HCT116 (cell line): ENCODE data around the gene LMNTD1. TPM values are rescaled to one million over a fixed set of nuclear protein-coding genes. Genes with fewer than 3 reads are reported as not detected.

Experiments used
- ATAC-seq: fragments of 200-7000 bp; cut with Tn5 transposase; 2 replicates; pipeline ENCODE4 v1.9.1; 2020; ENCODE audit warnings: mild to moderate bottlenecking, moderate library complexity
- BruUV-seq: library from RNA; stranded (reverse); fragments of 400-500 nt; replicated peaks from 2 replicates; lab custom pipeline; 2021; lab: Mats Ljungman, UMichigan
- CTCF ChIA-PET: fragments of 300-600 bp; sonication (Branson Sonifier 250); formaldehyde crosslinking; loops from one replicate; lab custom pipeline; 2021; ENCODE audit warnings: antibody characterized with exemption; lab: Charles Lee
- POLR2A ChIA-PET: fragments of 300-600, 350-600 bp; sonication (Branson Sonifier 250); formaldehyde crosslinking; loops from one replicate; lab custom pipeline; 2021; ENCODE audit warnings: antibody characterized with exemption; lab: Charles Lee
- RAD21 ChIA-PET, 2 experiments: fragments of 300-600 bp; sonication (Branson Sonifier 250); formaldehyde crosslinking; loops; one replicate each; lab custom pipeline; 2023; ENCODE audit warnings: low total read pairs in 2 of 2; ENCODE audit not compliant: uncharacterized antibody in 2 of 2, unreplicated experiment in 2 of 2, low non-redundant PET in 1 of 2; lab: Charles Lee
- DNase-seq: peaks from one replicate; pipeline ENCODE4 v3.0.0-alpha.2; 2010; ENCODE audit warnings: low read depth, low spot score
- H2AFZ ChIP-seq: fragments of 200-600 bp; shearing (Covaris generic), sonication (generic); 2 replicates; pipeline ENCODE4 v1.6.1; 2017; ENCODE audit warnings: low read depth, mixed run types, mixed read lengths, antibody characterized with exemption, low read length; ENCODE audit not compliant: poor library complexity, severe bottlenecking
- H3K27ac ChIP-seq: 2 replicates; pipeline ENCODE4 v1.5.1; 2012; ENCODE audit warnings: low read depth, low read length
- H3K27me3 ChIP-seq: fragments of 200-600 bp; sonication (generic); 2 replicates; pipeline ENCODE4 v1.6.1; 2016; ENCODE audit warnings: mixed run types, low read length, mixed read lengths; ENCODE audit not compliant: insufficient read depth
- H3K36me3 ChIP-seq, 2 experiments: fragments of 200-500 bp in 1 of 2; fragments of 200-600 bp in 1 of 2; sonication (Bioruptor generic) in 1 of 2; sonication (generic) in 1 of 2; 2 replicates each; pipeline versions ENCODE4 v1.5.1 to v1.6.1; 2014 to 2016; ENCODE audit warnings: low read length in 2 of 2, inconsistent platforms in 1 of 2, mixed read lengths in 1 of 2, mixed run types in 1 of 2; ENCODE audit not compliant: insufficient read depth in 2 of 2, control insufficient read depth in 1 of 2
- H3K4me1 ChIP-seq, 2 experiments: fragments of 200-600 bp in 1 of 2; sonication (generic) in 1 of 2; 2 replicates each; pipeline versions ENCODE4 v1.5.1 to v1.6.1; 2012 to 2017; ENCODE audit warnings: low read length in 2 of 2, inconsistent platforms in 1 of 2, mild to moderate bottlenecking in 1 of 2, mixed read lengths in 1 of 2, mixed run types in 1 of 2, moderate library complexity in 1 of 2; ENCODE audit not compliant: insufficient read depth in 2 of 2, control insufficient read depth in 1 of 2
- H3K4me2 ChIP-seq: fragments of 200-600 bp; sonication (generic); 2 replicates; pipeline ENCODE4 v1.6.1; 2017; ENCODE audit warnings: mixed run types, low read length, mixed read lengths
- H3K4me3 ChIP-seq, 2 experiments: fragments of 200-600 bp in 1 of 2; sonication (generic) in 1 of 2; replicated peaks in 1 of 2; 2 replicates each; pipeline ENCODE4 v1.5.1; 2011 to 2016; ENCODE audit warnings: low read length in 2 of 2, control low read depth in 1 of 2, low read depth in 1 of 2, mild to moderate bottlenecking in 1 of 2, mixed read lengths in 1 of 2, mixed run types in 1 of 2
- H3K79me2 ChIP-seq: fragments of 200-600 bp; sonication (generic); 2 replicates; pipeline ENCODE4 v1.6.1; 2017; ENCODE audit warnings: mild to moderate bottlenecking, mixed run types, low read length, moderate library complexity, mixed read lengths; ENCODE audit not compliant: insufficient read depth
- H3K9ac ChIP-seq: fragments of 200-600 bp; sonication (generic); 2 replicates; pipeline ENCODE4 v1.6.1; 2016; ENCODE audit warnings: low read length, mixed read lengths
- H3K9me2 ChIP-seq: fragments of 200-600 bp; sonication (generic), shearing (Covaris generic); 2 replicates; pipeline ENCODE4 v1.6.1; 2017; ENCODE audit warnings: mixed run types, mild to moderate bottlenecking, moderate library complexity; ENCODE audit not compliant: insufficient read depth
- H3K9me3 ChIP-seq, 2 experiments: fragments of 200-500 bp in 1 of 2; fragments of 200-600 bp in 1 of 2; sonication (Bioruptor generic) in 1 of 2; sonication (generic) in 1 of 2; 2 replicates each; pipeline ENCODE4 v1.6.1; 2014 to 2017; ENCODE audit warnings: low read length in 2 of 2, mixed read lengths in 2 of 2, inconsistent platforms in 1 of 2, low read depth in 1 of 2, mild to moderate bottlenecking in 1 of 2, mixed run types in 1 of 2, moderate library complexity in 1 of 2; ENCODE audit not compliant: control insufficient read depth in 1 of 2, insufficient read depth in 1 of 2
- H4K20me1 ChIP-seq: fragments of 200-600 bp; sonication (generic), shearing (Covaris generic); 2 replicates; pipeline ENCODE4 v1.6.1; 2017; ENCODE audit warnings: mixed run types, mild to moderate bottlenecking, moderate library complexity; ENCODE audit not compliant: insufficient read depth
- CBX3 ChIP-seq: IDR thresholded peaks from 2 replicates; pipeline ENCODE4 v1.6.1; 2012; ENCODE audit warnings: low read depth
- CEBPB ChIP-seq: IDR thresholded peaks from 2 replicates; pipeline ENCODE4 v1.6.1; 2012; ENCODE audit warnings: low read depth
- EGR1 ChIP-seq: IDR thresholded peaks from 2 replicates; pipeline ENCODE4 v1.6.1; 2012; ENCODE audit warnings: low read depth
- ELF1 ChIP-seq: IDR thresholded peaks from 2 replicates; pipeline ENCODE4 v1.6.1; 2012; ENCODE audit warnings: low read depth, borderline replicate concordance
- FOSL1 ChIP-seq: IDR thresholded peaks from 2 replicates; pipeline ENCODE4 v1.6.1; 2012; ENCODE audit warnings: low read depth
- JUND ChIP-seq: IDR thresholded peaks from 2 replicates; pipeline ENCODE4 v1.6.1; 2012
- MAX ChIP-seq: IDR thresholded peaks from 2 replicates; pipeline ENCODE4 v1.6.1; 2012
- POLR2A ChIP-seq: IDR thresholded peaks from 2 replicates; pipeline ENCODE4 v1.7.0; 2011; ENCODE audit warnings: borderline replicate concordance; ENCODE audit not compliant: insufficient read depth, insufficient read length; ENCODE audit errors: extremely low read depth
- POLR2AphosphoS5 ChIP-seq: IDR thresholded peaks from 2 replicates; pipeline ENCODE4 v1.6.1; 2011; ENCODE audit warnings: mild to moderate bottlenecking, low read depth, low read length, moderate library complexity
- RAD21 ChIP-seq: IDR thresholded peaks from 2 replicates; pipeline ENCODE4 v1.6.1; 2012; ENCODE audit warnings: low read depth, mild to moderate bottlenecking
- REST ChIP-seq: IDR thresholded peaks from 2 replicates; pipeline ENCODE4 v1.6.1; 2012; ENCODE audit warnings: low read depth
- SIN3A ChIP-seq: IDR thresholded peaks from 2 replicates; pipeline ENCODE4 v1.6.1; 2012; ENCODE audit warnings: low read depth
- SRF ChIP-seq: IDR thresholded peaks from 2 replicates; pipeline ENCODE4 v1.6.1; 2012; ENCODE audit warnings: low read depth
- TCF7L2 ChIP-seq: IDR thresholded peaks from 2 replicates; pipeline ENCODE4 v1.7.0; 2011; ENCODE audit warnings: borderline replicate concordance, inconsistent platforms; ENCODE audit not compliant: insufficient read depth, insufficient read length; ENCODE audit errors: extremely low read depth
- ZBTB33 ChIP-seq: IDR thresholded peaks from 2 replicates; pipeline ENCODE4 v1.6.1; 2011; ENCODE audit warnings: mild to moderate bottlenecking, low read length, moderate library complexity; ENCODE audit not compliant: insufficient replicate concordance; ENCODE audit errors: extremely low read depth
- ZNF274 ChIP-seq: fragments of 200-500 bp; sonication (Bioruptor generic); IDR thresholded peaks from 2 replicates; pipeline ENCODE4 v1.6.1; 2014; ENCODE audit warnings: mild to moderate bottlenecking, low read depth, low read length, inconsistent platforms
- intact Hi-C: fragments of 100-400 bp; cut with micrococcal nuclease; formaldehyde crosslinking; loops from 2 replicates; pipeline ENCODE4 v1.10.0; 2022
- total RNA-seq: library from RNA; stranded (reverse); gene quantifications from one replicate; pipeline ENCODE4 v1.2.1, GENCODE V29; 2021; ENCODE audit not compliant: unreplicated experiment

Gene LMNTD1
- total RNA-seq, 1 experiment from 2014 or later: not detected

GRCh38 chr12:25504744-25505143 lies 48.3 kb downstream of the LMNTD1 start:
- POLR2A ChIA-PET: no interaction called here
- TF ChIP-seq CEBPB: no peak
- TF ChIP-seq POLR2AphosphoS5: no peak
- no peak for TF ChIP-seq ZNF274
- no peak for TF ChIP-seq SIN3A
- no peak for TF ChIP-seq ELF1
- TF ChIP-seq ZBTB33: no peak
- TF ChIP-seq TCF7L2: no peak
- no peak for TF ChIP-seq RAD21
- TF ChIP-seq, all 23 proteins: peak for 0
- Histone ChIP-seq H3K4me2 (no peak overlapping the region), H3K4me1 (no peaks in the 10 kb centered on the region), H3K36me3 (no peaks in the 10 kb centered on the region), H2AFZ (no peak overlapping the region), H3K27me3 (no peaks in the 10 kb centered on the region), H3K27ac (no peak overlapping the region), H3K79me2 (no peaks in the 10 kb centered on the region), H3K4me3 (no peak overlapping the region), H4K20me1 (no peaks in the 10 kb centered on the region), H3K9ac (no peak overlapping the region), H3K9me3 (no peaks in the 10 kb centered on the region), H3K9me2 (no peaks in the 10 kb centered on the region)
- CTCF ChIA-PET: no interaction called here
- no peak for ATAC-seq
- RAD21 ChIA-PET: no interaction called here
- BruUV-seq: no TSS peak
- intact Hi-C loops: no loop called here
- no peak for DNase-seq

- BruUV-seq: no TSS peak
- Histone ChIP-seq H3K4me3 (no peak overlapping the region), H3K36me3 (no peaks in the 10 kb centered on the region), H3K9me3 (no peaks in the 10 kb centered on the region), H3K9ac (no peak overlapping the region), H3K79me2 (no peaks in the 10 kb centered on the region), H3K4me2 (no peak overlapping the region), H3K27ac (no peak overlapping the region), H3K27me3 (no peaks in the 10 kb centered on the region), H4K20me1 (no peaks in the 10 kb centered on the region), H3K4me1 (no peaks in the 10 kb centered on the region), H3K9me2 (no peaks in the 10 kb centered on the region), H2AFZ (no peak overlapping the region)
- ChIA-PET CTCF (no interaction called here), RAD21 (no interaction called here), POLR2A (no interaction called here)
- intact Hi-C loops: no loop called here
- DNase-seq (no peak), ATAC-seq (no peak)
- TF ChIP-seq CEBPB (no peak), RAD21 (no peak), TCF7L2 (no peak), REST (no peak), EGR1 (no peak), SRF (no peak), FOSL1 (no peak), JUND (no peak), ELF1 (no peak), CBX3 (no peak), MAX (no peak), POLR2A (no peak)
These were observed 49.4 kb downstream of the LMNTD1 start for GRCh38 chr12:25503666-25504065.
